ENCODE results near the gene MGAT3.

DNA sequence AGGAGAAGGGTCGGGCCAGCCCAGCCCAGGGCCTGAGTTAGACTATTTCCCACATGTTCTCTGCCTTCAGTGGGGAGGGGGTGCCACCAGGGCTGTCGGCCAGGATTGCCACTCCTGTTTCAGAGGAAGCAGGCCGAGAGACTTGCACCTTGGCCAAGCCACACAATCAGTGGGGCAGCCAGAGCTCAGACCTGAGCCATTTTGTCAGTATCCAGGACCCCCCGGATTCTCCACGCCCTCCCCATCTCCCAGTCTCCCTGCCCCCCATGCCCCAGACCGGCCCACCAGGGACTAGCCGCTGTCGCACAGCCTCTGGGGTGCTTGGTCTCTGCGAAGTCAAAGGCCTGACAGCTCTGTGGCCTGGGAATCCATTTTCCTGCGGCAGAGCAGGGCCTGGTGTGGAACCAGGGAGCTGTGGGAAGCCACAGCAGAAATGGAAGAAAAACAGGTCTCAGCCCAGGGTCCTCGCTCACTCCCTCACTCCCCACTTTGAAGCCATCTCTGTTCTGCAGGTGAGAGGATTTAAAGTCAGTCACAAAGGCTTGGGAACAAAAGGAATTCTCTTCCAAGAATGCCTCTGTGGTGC lies 25.5 kb upstream of the MGAT3 start:
- TF ChIP-seq, protein P1, sequence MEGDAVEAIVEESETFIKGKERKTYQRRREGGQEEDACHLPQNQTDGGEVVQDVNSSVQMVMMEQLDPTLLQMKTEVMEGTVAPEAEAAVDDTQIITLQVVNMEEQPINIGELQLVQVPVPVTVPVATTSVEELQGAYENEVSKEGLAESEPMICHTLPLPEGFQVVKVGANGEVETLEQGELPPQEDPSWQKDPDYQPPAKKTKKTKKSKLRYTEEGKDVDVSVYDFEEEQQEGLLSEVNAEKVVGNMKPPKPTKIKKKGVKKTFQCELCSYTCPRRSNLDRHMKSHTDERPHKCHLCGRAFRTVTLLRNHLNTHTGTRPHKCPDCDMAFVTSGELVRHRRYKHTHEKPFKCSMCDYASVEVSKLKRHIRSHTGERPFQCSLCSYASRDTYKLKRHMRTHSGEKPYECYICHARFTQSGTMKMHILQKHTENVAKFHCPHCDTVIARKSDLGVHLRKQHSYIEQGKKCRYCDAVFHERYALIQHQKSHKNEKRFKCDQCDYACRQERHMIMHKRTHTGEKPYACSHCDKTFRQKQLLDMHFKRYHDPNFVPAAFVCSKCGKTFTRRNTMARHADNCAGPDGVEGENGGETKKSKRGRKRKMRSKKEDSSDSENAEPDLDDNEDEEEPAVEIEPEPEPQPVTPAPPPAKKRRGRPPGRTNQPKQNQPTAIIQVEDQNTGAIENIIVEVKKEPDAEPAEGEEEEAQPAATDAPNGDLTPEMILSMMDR (IDR thresholded peaks at IDR 0.05; ENCODE audit: poor library complexity, severe bottlenecking), result no peak
- TF ChIP-seq TAF1 (IDR thresholded peaks at IDR 0.05; ENCODE audit: low read depth), result no peak
- TF ChIP-seq, protein P2, sequence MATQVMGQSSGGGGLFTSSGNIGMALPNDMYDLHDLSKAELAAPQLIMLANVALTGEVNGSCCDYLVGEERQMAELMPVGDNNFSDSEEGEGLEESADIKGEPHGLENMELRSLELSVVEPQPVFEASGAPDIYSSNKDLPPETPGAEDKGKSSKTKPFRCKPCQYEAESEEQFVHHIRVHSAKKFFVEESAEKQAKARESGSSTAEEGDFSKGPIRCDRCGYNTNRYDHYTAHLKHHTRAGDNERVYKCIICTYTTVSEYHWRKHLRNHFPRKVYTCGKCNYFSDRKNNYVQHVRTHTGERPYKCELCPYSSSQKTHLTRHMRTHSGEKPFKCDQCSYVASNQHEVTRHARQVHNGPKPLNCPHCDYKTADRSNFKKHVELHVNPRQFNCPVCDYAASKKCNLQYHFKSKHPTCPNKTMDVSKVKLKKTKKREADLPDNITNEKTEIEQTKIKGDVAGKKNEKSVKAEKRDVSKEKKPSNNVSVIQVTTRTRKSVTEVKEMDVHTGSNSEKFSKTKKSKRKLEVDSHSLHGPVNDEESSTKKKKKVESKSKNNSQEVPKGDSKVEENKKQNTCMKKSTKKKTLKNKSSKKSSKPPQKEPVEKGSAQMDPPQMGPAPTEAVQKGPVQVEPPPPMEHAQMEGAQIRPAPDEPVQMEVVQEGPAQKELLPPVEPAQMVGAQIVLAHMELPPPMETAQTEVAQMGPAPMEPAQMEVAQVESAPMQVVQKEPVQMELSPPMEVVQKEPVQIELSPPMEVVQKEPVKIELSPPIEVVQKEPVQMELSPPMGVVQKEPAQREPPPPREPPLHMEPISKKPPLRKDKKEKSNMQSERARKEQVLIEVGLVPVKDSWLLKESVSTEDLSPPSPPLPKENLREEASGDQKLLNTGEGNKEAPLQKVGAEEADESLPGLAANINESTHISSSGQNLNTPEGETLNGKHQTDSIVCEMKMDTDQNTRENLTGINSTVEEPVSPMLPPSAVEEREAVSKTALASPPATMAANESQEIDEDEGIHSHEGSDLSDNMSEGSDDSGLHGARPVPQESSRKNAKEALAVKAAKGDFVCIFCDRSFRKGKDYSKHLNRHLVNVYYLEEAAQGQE (IDR thresholded peaks at IDR 0.05; ENCODE audit: borderline replicate concordance), result no peak
- no peak for TF ChIP-seq EP300 (conservative IDR thresholded peaks at IDR 0.05; ENCODE audit: poor library complexity, severe bottlenecking)
- no peak for TF ChIP-seq EZH2 (IDR thresholded peaks at IDR 0.05; ENCODE audit: borderline replicate concordance, insufficient read depth, low read length, poor library complexity, severe bottlenecking)
- no peak for TF ChIP-seq POLR2AphosphoS5 (IDR thresholded peaks at IDR 0.05)
- no peak for TF ChIP-seq RAD21 (conservative IDR thresholded peaks at IDR 0.05)
- no peak for TF ChIP-seq SMC3 (conservative IDR thresholded peaks at IDR 0.05; ENCODE audit: poor library complexity)

All from neural cell (in vitro differentiated cells).